Measurements from ENCODE around the gene PPFIBP1. TPM values are rescaled to one million over a fixed set of nuclear protein-coding genes. Genes with fewer than 3 reads are reported as not detected.

PPFIBP1 gene
- polyA plus RNA-seq, 1 donor (not counting 4 experiments of a cell fraction or from before 2014, with no cell fraction given), result 83.5 TPM

DNA sequence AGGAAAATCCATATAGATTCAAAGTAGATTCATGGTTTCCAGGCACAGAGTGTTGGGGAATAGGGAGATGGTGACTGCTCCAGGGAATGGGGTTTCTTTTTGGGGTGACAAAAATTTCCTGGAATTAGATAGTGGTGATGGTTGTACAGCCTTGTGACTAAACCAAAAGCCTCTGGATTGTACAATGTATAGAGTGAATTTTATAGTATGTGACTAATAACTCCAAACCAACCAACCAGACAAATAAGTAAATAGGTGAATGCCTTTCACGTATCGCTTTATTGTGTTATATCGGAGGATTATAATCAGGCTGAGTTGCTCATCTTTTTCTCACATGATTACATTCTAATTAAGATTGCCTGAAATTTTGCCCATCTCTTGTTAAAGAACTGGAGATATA lies 24.6 kb upstream of the PPFIBP1 start:
- no peak overlapping the region for H2AFZ ChIP-seq (ENCODE audit: control insufficient read depth, low read length)

DNA sequence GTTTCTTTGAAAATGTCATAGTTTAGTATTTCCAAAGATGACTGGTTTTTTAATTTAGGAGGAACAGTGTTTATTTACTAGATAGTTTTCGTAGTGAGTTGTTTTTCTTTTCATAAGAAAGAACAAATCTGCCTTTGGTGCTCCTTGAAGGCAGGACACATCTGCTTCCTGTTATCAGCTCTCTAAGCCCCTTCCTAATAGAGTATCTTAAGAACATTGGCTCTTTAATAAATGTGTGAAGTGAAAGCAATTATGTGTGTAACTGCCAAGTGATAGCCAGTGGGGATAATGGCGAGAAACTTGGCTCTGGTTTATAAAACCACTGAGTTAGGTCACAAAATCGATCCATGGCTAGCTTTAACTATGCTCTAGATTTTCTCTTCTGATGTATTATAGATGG lies 23.5 kb upstream of the PPFIBP1 start:
- dilution Hi-C loops (cut with MboI; ENCODE audit: extremely low pct_ligation_motif_present, low sequenced_read_pairs), result no loop called here
- H3K36me3 ChIP-seq (ENCODE audit: control insufficient read depth in 2 of 2, extremely low read depth in 1 of 2, insufficient read depth in 2 of 2, low read length in 2 of 2), result no peaks in the 10 kb centered on the region
- no peak overlapping the region for H3K4me3 ChIP-seq (ENCODE audit: control insufficient read depth in 2 of 3, extremely low read depth in 1 of 3, insufficient read depth in 2 of 3, low read depth in 1 of 3, low read length in 3 of 3)
- no peak overlapping the region for H3K27ac ChIP-seq (ENCODE audit: control insufficient read depth, insufficient read depth, low read length)
- no peak overlapping the region for H3K9ac ChIP-seq (ENCODE audit: control insufficient read depth, extremely low read depth, insufficient read depth, low read length)
- H3K27me3 ChIP-seq (ENCODE audit: control insufficient read depth, extremely low read depth, insufficient read depth, low read length), result no peaks in the 10 kb centered on the region
- FAIRE-seq (no peak), DNase-seq (ENCODE audit: low read depth, low spot score) (no peak)
- no peaks in the 10 kb centered on the region for H3K9me3 ChIP-seq (ENCODE audit: control insufficient read depth, low read depth, low read length)
- H2AFZ ChIP-seq (ENCODE audit: control insufficient read depth, low read length), result no peak overlapping the region
- no peaks in the 10 kb centered on the region for H3K9me1 ChIP-seq (ENCODE audit: control insufficient read depth, extremely low read depth, insufficient read depth, low read length)
- H3K4me2 ChIP-seq (ENCODE audit: control insufficient read depth, extremely low read depth, insufficient read depth, low read depth, low read length), result no peak overlapping the region
- no peaks in the 10 kb centered on the region for H3K79me2 ChIP-seq (ENCODE audit: control insufficient read depth, insufficient read depth, low read length)
- TF ChIP-seq EZH2 (IDR thresholded peaks at IDR 0.05; ENCODE audit: low read length), result no peak
- TF ChIP-seq, protein P1, sequence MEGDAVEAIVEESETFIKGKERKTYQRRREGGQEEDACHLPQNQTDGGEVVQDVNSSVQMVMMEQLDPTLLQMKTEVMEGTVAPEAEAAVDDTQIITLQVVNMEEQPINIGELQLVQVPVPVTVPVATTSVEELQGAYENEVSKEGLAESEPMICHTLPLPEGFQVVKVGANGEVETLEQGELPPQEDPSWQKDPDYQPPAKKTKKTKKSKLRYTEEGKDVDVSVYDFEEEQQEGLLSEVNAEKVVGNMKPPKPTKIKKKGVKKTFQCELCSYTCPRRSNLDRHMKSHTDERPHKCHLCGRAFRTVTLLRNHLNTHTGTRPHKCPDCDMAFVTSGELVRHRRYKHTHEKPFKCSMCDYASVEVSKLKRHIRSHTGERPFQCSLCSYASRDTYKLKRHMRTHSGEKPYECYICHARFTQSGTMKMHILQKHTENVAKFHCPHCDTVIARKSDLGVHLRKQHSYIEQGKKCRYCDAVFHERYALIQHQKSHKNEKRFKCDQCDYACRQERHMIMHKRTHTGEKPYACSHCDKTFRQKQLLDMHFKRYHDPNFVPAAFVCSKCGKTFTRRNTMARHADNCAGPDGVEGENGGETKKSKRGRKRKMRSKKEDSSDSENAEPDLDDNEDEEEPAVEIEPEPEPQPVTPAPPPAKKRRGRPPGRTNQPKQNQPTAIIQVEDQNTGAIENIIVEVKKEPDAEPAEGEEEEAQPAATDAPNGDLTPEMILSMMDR (optimal IDR thresholded peaks at IDR 0.05 in 1 of 3, IDR thresholded peaks at IDR 0.05 in 1 of 3, conservative IDR thresholded peaks at IDR 0.05 in 1 of 3; ENCODE audit: extremely low read depth in 1 of 3, insufficient read depth in 2 of 3, low read length in 3 of 3), result no peak
- no peaks in the 10 kb centered on the region for H4K20me1 ChIP-seq (ENCODE audit: control insufficient read depth, extremely low read depth, insufficient read depth, low read length)
- H3K4me1 ChIP-seq (ENCODE audit: control insufficient read depth, extremely low read depth, insufficient read depth, low read length), result no peaks in the 10 kb centered on the region

More for the DNA sequence above, 24.6 kb upstream of the PPFIBP1 start:
- Histone ChIP-seq H3K79me2 (ENCODE audit: control insufficient read depth, insufficient read depth, low read length) (no peaks in the 10 kb centered on the region), H3K27ac (ENCODE audit: control insufficient read depth, insufficient read depth, low read length) (no peak overlapping the region), H3K9me1 (ENCODE audit: control insufficient read depth, extremely low read depth, insufficient read depth, low read length) (no peaks in the 10 kb centered on the region), H3K9me3 (ENCODE audit: control insufficient read depth, low read depth, low read length) (no peaks in the 10 kb centered on the region), H3K36me3 (ENCODE audit: control insufficient read depth in 2 of 2, extremely low read depth in 1 of 2, insufficient read depth in 2 of 2, low read length in 2 of 2) (no peaks in the 10 kb centered on the region), H3K4me1 (ENCODE audit: control insufficient read depth, extremely low read depth, insufficient read depth, low read length) (no peaks in the 10 kb centered on the region), H3K9ac (ENCODE audit: control insufficient read depth, extremely low read depth, insufficient read depth, low read length) (no peak overlapping the region), H4K20me1 (ENCODE audit: control insufficient read depth, extremely low read depth, insufficient read depth, low read length) (no peaks in the 10 kb centered on the region), H3K4me2 (ENCODE audit: control insufficient read depth, extremely low read depth, insufficient read depth, low read depth, low read length) (no peak overlapping the region), H3K4me3 (ENCODE audit: control insufficient read depth in 2 of 3, extremely low read depth in 1 of 3, insufficient read depth in 2 of 3, low read depth in 1 of 3, low read length in 3 of 3) (no peak overlapping the region), H3K27me3 (ENCODE audit: control insufficient read depth, extremely low read depth, insufficient read depth, low read length) (no peaks in the 10 kb centered on the region)
- DNase-seq (ENCODE audit: low read depth, low spot score) (no peak), FAIRE-seq (no peak)
- dilution Hi-C loops (cut with MboI; ENCODE audit: extremely low pct_ligation_motif_present, low sequenced_read_pairs), result no loop called here
- no peak for TF ChIP-seq EZH2 (IDR thresholded peaks at IDR 0.05; ENCODE audit: low read length)
- TF ChIP-seq, protein P1 (optimal IDR thresholded peaks at IDR 0.05 in 1 of 3, IDR thresholded peaks at IDR 0.05 in 1 of 3, conservative IDR thresholded peaks at IDR 0.05 in 1 of 3; ENCODE audit: extremely low read depth in 1 of 3, insufficient read depth in 2 of 3, low read length in 3 of 3), result no peak
